ENCODE data around the gene TSR1. TPM values are rescaled to one million over a fixed set of nuclear protein-coding genes. Genes with fewer than 3 reads are reported as not detected.

Gene TSR1
- total RNA-seq, 1 donor: 45.8 TPM

DNA sequence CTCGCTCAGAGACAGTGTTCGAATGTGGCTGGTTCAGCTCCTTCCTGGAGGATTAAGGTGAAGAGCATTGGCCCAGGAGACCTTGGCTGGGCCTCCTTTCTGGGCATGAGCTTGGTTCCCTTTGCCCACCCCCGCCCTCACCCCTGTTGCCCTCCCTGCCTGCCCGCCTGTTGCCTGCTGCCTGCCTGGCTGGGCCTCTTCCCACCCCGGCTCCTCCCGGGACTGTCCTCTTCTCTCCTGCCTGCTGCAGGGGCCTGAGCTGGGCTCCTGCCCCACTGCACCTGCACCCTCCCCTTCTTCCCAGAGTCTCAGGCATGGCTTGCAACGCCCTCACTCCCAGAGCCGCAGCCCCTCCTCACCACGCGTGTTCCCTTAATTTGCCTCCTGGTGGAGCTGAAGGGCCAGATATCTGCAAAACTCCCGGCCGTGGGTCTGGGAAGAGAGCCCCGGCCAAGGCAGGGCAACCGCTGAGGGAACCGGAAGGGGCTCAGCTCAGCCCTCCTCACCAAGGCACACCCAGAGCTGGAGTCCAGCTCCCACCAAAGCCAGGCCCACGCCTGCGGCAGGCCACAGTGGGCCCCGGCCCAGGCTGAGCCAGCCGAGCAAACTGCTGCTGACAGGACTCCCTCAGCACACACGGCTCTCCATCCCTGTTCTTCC lies 33.4 kb upstream of the TSR1 start:
- DNase-seq (ENCODE audit: low read depth): no peak
- no peak overlapping the region for H3K4me3 ChIP-seq (ENCODE audit: low read depth, low read length)
- TF ChIP-seq, protein P1, sequence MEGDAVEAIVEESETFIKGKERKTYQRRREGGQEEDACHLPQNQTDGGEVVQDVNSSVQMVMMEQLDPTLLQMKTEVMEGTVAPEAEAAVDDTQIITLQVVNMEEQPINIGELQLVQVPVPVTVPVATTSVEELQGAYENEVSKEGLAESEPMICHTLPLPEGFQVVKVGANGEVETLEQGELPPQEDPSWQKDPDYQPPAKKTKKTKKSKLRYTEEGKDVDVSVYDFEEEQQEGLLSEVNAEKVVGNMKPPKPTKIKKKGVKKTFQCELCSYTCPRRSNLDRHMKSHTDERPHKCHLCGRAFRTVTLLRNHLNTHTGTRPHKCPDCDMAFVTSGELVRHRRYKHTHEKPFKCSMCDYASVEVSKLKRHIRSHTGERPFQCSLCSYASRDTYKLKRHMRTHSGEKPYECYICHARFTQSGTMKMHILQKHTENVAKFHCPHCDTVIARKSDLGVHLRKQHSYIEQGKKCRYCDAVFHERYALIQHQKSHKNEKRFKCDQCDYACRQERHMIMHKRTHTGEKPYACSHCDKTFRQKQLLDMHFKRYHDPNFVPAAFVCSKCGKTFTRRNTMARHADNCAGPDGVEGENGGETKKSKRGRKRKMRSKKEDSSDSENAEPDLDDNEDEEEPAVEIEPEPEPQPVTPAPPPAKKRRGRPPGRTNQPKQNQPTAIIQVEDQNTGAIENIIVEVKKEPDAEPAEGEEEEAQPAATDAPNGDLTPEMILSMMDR (IDR thresholded peaks at IDR 0.05; ENCODE audit: insufficient read depth, low read depth, low read length): peak; percentile 20

DNA sequence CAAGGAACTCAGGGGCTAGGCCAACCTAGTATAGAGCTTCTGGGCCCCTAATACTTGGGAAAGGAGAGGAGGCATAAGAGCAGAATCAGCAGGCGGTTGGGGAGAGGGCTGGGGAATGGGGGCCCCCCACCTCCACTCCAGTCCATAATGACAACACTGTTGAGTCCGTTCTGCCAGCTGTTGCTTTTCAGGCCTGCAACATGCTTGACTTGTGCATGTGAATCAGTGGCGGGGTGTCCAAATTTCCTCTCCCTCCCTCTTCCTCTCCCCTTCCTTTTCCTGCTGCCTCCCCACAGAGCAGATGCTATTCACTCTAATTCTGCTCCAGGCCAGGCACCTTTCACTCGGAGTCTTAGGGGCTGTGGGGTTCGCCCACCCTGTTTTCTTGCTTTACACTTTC lies 32.8 kb upstream of the TSR1 start:
- TF ChIP-seq, protein P1 (IDR thresholded peaks at IDR 0.05; ENCODE audit: insufficient read depth, low read depth, low read length): no peak
- no peak for DNase-seq (ENCODE audit: low read depth)
- no peak overlapping the region for H3K4me3 ChIP-seq (ENCODE audit: low read depth, low read length)

DNA sequence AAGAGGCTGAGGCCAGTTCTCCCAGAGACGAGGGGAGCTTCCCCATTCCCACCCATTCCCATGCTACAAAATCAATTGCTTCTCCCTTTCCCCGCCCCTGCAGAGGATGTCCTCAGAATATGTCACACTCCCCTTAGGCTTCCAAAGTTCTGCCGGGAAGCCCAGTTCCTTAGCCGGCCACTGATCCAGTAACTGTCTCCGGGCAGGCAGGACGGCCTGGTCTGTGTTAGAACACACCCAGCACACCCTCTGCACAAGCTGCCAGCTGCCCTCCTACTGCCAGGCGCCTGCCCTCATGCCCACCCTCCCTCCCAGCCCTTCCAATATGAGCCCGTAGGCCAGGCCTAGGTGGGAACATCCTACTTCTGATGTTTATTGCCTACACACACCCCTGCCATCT lies 32.1 kb upstream of the TSR1 start:
- H3K4me3 ChIP-seq (ENCODE audit: low read depth, low read length): no peak overlapping the region
- DNase-seq (ENCODE audit: low read depth): no peak
- TF ChIP-seq, protein P1 (IDR thresholded peaks at IDR 0.05; ENCODE audit: insufficient read depth, low read depth, low read length): no peak

DNA sequence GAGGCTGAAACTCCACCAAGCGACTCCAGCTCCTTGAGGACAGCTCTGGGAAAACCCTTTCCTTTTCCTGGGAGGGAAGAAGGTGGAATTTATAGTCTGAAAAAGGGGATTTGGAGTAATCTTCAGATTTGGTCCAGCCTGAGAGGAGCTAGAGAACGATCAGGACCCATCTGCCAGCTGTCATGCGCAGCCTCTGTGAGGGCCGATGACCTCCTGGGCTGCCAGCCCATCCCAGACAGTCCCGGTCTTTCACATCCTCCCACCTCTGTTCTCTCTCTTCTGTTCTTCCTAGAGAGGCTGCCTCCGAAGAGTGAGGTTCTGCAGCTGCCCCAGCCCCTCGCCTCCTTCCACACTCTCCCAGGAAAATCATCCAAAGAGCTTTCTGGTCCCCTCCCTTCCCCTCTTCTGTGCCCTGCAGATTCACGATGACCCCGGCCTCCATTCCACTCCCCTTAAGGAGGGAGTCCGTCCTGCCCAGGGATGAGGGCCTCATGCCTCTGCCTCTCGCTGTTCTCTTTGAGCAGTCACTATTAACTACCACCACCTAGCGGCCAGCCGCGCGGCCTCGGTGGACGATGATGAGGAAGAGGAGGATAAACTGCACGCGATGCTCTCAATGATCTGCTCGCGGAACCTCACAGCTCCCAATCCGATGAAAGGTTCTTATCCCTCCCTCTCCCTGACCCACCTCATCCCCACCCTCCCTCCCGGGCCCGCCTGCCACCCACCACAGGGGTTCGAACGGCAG lies 30.7 kb upstream of the TSR1 start:
- TF ChIP-seq, protein P1 (IDR thresholded peaks at IDR 0.05; ENCODE audit: insufficient read depth, low read depth, low read length): peak; percentile 30

DNA sequence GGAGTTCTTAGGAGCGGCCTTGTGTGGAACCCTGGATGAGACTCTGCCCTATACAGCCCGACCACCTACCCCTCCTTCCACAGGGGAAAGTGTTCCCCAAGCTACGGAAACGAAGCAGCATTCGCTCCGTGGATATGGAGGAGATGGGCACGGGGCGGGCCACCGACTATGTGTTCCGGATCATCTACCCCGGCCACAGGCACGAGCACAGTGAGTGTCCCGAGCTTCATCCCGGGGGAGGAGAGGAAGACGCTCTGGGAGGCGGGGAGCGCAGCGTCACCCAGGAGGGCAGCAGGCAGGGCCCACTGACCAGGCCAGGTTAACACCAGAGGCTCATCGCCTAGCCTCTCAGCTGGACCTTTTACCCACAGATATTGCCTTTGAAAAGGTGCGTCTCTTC lies 28.9 kb upstream of the TSR1 start:
- TF ChIP-seq, protein P1 (IDR thresholded peaks at IDR 0.05; ENCODE audit: insufficient read depth, low read depth, low read length): no peak
- no peak overlapping the region for H3K4me3 ChIP-seq (ENCODE audit: low read depth, low read length)
- no peak for DNase-seq (ENCODE audit: low read depth)

More for the DNA sequence above, 30.7 kb upstream of the TSR1 start:
- DNase-seq (ENCODE audit: low read depth): no peak
- H3K4me3 ChIP-seq (ENCODE audit: low read depth, low read length): no peak overlapping the region

DNA sequence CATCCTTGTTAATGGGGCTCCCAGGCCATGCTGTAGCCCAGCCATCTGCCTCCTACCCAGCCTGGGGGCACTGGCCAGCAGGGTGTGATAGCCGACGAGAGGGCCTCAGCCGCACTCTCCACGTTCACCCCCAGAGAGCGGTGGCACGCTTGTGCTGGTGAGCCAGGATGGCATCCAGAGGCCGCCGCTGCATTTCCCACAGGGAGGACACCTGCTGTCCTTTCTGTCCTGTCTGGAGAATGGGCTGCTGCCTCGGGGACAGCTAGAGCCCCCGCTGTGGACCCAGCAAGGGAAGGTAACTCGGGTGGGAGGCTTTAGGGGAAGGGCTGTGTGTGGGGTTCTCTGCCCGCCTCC lies 28.5 kb upstream of the TSR1 start:
- H3K4me3 ChIP-seq (ENCODE audit: low read depth, low read length): no peak overlapping the region
- TF ChIP-seq, protein P1 (IDR thresholded peaks at IDR 0.05; ENCODE audit: insufficient read depth, low read depth, low read length): no peak
- no peak for DNase-seq (ENCODE audit: low read depth)

All from fibroblast of villous mesenchyme (primary cell).